GM18907 (cell line): ENCODE measurements around the gene DISP2.

Experiments used
- ATAC-seq: cut with Tn5 transposase; IDR thresholded peaks from one replicate; pipeline ENCODE4 v1.9.1; 2021; ENCODE audit warnings: mild to moderate bottlenecking, moderate library complexity; ENCODE audit not compliant: unreplicated experiment

The DISP2 gene, protein sequence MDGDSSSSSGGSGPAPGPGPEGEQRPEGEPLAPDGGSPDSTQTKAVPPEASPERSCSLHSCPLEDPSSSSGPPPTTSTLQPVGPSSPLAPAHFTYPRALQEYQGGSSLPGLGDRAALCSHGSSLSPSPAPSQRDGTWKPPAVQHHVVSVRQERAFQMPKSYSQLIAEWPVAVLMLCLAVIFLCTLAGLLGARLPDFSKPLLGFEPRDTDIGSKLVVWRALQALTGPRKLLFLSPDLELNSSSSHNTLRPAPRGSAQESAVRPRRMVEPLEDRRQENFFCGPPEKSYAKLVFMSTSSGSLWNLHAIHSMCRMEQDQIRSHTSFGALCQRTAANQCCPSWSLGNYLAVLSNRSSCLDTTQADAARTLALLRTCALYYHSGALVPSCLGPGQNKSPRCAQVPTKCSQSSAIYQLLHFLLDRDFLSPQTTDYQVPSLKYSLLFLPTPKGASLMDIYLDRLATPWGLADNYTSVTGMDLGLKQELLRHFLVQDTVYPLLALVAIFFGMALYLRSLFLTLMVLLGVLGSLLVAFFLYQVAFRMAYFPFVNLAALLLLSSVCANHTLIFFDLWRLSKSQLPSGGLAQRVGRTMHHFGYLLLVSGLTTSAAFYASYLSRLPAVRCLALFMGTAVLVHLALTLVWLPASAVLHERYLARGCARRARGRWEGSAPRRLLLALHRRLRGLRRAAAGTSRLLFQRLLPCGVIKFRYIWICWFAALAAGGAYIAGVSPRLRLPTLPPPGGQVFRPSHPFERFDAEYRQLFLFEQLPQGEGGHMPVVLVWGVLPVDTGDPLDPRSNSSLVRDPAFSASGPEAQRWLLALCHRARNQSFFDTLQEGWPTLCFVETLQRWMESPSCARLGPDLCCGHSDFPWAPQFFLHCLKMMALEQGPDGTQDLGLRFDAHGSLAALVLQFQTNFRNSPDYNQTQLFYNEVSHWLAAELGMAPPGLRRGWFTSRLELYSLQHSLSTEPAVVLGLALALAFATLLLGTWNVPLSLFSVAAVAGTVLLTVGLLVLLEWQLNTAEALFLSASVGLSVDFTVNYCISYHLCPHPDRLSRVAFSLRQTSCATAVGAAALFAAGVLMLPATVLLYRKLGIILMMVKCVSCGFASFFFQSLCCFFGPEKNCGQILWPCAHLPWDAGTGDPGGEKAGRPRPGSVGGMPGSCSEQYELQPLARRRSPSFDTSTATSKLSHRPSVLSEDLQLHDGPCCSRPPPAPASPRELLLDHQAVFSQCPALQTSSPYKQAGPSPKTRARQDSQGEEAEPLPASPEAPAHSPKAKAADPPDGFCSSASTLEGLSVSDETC (N-terminal part only)

DNA sequence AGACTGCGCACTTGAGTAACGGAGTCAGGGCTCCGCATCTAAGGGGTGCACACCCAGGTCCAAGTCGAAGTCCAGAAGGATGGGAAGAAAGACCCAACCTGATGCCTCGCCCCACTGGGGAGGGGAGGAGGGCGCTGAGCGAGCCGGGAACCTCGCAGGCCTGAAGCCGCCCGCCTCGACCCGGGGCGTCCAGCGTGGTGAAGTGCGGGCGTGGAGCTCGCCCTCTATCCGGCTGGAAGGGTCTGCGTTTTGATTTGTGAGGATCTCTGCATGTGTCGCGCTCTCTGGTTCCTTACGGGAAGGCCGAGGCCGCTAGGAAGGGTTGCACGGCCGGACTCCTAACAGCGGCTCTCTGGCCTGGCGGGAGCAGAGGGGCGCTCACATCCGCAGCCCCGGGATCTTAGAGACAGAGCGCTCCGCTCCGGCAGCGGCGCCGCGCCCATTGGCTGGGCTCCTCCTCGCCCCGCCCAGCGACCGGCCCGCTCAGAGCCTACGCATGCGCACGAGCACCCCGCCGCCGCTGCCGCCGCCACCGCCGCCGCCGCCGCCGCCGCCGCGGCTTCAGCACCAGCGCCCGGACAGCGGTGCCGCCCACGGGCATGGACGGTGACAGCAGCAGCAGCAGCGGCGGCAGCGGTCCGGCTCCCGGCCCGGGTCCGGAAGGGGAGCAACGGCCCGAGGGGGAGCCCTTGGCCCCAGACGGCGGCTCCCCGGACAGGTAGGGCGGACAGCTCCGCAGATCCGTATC, at the start of gene DISP2:
DISP2 (plus strand) TSS at position 497 of the 748 bp plus-strand sequence; CDS start at position 600, 103 bp downstream.
- ATAC-seq = peak; percentile 72

DNA sequence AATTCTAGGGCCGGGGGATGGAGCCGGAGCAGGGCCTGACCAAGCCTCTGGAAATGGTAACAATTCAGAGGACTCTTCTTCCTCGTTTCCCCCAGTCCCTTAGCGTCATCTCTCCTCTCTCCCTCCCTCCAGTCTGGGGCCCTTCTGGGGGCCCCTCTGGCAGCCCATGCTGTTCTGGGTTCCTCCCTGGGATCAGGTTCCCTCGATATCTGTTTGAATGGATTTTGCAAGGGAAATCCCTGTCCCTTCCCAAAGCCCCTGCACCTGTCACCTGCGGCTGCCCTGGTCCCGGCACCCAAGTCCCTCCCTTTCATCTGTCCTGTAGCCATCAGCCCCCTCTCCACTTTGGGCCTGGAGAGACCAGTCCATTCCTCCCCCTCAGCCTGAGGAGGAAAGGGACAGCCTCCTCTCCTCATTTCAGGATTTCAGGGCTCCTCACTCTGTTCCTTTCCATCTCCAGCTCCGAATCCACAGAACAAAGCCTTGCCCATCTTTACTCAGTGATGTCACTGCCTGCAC, 48.6 kb upstream of the DISP2 start:
- no peak for ATAC-seq

DNA sequence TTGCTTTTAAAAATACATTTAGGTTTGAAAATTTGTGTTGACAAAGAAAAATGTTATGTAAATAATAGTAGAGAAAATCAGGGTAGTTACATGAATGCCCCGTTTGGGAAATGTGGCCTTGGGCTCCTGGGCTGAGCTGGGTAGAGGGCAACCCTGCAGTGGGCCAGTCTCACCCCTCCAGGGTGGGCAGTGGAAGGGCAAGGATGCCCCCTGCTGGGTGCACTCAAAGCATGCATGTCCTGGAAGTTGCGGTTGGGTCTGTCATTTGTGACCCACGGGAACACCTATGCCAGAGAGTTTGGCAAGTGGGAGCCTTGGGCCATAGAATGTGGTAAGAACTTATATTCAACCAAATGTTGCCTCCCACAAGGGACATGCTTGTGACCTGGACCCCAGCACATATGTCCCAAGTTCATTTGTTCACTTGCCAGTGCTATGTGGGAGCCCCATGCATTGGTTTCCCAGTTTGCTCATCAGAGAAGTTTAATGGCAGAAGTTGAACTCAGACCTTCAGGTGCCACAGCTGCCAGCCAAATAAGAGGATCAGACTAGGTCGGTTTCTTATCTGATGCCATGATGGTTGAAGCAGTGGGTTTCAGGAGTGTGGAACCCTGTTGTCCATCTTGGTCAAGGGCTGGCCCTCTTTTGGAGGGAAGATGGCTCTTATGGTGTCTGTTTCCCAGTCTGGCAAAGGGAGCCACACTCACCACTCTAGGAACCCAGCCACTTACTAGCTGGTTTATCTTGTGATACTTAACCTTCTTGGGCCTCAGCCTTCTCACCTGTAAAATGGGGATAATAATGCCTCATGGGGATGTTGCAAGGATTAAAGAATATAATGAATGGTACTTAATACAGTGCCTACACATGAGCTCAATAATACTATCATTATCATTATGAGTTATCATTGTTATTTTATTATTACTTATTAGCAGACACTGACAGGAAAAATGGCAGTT, 47.7 kb upstream of the DISP2 start:
- no peak for ATAC-seq

DNA sequence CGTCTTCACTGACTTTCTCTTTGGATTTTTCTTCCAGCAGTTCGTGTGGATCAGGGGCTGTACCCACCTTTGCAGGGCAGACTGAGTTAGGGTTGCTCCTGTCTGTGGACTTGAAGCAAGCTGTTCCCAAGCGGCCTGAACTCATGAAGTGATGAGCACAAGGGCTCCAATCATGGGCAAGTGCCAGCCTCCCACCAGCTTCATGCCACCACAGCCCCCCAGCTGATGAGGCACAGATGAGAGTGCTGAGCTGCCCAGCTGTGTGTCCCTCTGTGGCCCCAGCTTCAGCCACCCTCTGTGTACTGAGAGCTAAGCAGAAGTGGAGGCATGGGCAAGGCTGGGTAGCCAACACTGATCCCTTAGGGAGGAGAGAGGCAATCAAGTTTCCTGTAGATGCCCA, 47.0 kb upstream of the DISP2 start:
- no peak for ATAC-seq

DNA sequence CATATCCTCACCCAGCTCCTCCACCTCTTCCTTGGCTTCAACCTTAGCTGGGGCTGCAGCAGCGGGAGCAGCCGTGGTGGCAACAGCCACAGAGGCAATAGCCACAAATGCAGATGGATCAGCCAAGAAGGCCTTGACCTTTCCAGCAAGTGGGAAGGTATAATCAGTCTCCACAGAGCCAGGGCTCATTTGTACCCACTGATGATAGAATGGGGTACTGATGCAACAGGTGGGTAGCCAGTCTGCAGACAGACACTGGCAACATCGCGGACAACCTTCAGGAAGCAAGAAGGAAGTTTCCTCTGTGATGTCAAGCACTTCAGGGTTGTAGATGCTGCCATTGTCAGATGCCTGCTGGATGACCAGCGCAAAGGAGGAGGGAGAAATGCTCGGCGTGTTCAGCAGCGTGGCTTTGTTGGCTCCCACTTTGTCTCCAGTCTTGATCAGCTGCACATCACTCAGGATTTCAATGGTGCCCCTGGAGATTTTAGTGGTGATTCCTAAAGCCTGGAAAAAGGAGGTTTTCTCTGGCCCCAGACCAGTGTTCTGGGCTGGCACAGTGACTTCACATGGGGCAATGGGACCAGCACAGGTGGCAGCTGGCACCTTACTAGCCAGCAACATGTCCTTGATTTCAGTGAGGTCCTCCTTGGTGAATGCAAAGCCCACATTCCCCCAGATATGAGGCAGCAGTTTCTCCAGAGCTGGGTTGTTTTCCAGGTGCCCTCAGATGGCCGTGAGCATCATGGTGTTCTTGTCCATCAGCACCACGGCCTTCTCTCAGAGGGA, 45.5 kb upstream of the DISP2 start:
- ATAC-seq = no peak

DNA sequence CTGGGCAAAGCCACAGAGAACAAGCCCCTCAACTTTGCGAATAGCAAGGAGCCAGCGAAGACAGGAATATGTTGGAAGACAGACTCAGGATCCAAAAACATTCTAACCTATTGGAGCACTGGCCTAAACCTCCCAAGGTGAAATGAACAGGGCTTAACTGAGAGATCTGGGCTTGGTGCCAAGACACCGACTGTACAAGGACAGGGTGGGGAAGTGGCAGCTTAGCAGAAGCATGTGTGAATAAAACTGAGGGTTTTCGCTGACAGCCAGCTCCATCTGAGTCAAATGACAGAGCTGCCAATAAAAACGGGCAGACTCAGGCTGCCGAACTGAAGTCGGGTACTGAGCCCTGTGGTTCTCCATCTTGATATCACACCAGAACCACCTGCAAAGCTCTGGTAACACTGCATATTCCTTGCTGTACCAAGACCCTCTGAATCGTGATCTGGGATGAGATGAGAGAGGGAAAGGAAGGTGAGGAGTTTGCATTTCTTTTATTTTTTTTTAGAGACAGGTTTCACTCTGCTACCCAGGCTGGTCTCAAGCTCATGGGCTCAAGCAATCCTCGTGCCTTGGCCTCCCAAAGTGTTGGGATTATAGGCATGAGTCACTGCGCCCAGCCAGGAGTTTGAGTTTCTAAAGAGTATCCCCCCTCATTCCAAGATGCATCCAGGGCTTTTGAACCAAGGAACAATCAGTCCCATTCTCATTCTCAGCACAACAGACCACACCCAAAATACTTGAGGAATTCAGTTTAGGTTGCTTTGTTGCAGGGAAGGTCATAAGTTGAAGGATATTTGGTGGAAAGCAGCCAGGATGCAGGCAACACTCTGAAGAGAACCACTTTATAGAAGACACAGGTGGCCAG, 44.3 kb upstream of the DISP2 start:
- no peak for ATAC-seq

DNA sequence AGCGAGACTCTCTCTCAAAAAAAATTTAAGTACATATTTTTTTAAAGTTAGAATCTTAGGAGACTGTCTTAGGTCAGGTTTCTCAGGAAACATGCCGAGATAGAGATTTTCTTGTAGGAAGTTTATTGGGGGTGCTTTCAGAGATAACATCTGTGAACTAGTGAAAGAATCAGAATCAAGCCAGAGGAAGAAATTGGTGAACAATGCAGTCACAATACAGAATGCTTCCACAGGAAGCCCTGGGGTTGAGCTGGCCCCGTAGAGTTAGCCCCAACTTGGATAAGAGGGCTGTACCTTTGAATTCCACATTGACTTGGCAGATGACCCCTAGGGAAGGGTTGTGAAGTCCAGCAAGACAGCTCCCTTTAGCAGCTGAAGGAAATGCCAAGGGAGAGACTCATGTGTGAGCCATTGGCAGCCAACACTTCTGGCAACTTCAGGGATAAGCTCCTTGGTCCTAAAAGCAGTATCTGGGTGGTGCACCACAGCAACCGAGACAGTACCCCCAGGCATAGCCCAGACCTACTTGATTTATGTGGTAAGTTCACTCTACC, 43.2 kb upstream of the DISP2 start:
- ATAC-seq = no peak

DNA sequence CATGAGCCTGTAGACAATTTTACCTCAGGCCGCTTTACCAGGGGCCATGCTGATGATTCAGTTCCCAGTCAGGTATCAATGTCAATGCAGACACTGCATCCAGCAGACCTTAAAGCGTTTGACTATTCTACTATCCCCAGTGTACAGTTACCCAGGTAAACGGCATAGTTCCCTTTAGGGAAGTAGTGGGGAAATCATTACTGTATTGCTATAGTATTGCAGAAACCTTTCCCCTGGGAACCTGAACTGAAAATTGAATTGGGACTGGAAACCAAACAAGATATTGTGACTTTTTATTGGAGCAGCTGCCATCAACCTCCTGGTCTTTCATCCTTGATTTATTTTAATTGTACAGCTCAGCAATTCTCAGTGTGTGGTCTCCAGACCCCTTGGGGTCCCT, 41.1 kb upstream of the DISP2 start:
- ATAC-seq = no peak

DNA sequence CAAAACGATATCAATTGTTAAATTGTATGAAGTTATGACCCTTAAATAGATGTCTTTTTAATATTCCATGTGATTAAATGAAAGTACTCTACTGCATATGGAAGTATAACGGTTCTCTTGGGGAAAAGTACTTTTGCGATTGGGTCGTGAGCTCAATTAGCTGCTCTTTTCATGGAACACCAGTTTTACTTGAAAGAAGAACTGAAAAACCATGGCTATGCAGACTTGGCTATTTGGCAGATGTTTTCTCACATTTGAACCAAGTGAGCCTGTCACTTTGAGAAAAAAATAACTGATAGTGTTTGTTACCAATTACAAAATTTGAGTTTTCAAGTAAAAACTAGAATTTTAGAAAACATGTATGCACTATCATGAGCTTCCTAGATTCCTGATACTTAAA, 40.4 kb upstream of the DISP2 start:
- no peak for ATAC-seq

DNA sequence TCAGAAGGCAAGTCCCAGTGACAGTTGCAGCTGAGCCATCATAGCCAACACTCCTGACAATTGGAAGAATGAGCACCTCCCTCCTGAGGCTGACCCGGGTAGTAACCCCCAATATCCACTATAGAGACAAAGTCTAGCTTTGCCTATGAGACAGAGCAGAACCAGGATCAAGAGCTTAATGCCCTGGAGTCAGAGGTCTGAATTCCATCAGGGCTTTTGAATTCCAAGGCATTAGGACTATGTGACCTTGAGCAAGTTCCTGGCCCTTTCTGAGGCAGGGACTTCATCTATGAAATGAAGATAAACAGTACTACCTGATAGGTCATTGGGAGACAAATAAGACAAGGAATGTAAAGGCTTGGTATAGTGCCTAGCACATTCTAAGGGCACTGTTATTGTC, 37.6 kb upstream of the DISP2 start:
- no peak for ATAC-seq

DNA sequence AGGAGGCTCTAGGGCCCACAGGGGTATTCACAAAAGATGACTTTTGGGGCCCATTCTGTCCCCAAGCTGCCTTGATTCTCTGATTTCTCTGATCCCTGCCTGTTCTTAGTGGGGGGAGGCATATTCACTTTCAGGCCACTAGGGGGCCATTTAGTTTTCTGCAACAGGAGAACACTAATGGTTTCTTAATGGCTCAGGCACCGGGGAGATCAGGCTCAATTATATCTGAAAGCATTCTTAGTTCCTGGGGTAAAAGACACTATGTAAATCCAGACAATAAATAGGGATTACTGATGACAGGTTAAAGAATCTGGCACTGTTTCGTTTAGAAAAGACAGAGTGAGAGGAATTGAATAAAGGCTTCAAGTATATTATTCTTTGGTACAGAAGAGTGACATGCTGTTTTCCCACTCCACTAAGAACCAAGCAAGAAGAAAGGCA, 37.1 kb upstream of the DISP2 start:
- ATAC-seq = no peak

DNA sequence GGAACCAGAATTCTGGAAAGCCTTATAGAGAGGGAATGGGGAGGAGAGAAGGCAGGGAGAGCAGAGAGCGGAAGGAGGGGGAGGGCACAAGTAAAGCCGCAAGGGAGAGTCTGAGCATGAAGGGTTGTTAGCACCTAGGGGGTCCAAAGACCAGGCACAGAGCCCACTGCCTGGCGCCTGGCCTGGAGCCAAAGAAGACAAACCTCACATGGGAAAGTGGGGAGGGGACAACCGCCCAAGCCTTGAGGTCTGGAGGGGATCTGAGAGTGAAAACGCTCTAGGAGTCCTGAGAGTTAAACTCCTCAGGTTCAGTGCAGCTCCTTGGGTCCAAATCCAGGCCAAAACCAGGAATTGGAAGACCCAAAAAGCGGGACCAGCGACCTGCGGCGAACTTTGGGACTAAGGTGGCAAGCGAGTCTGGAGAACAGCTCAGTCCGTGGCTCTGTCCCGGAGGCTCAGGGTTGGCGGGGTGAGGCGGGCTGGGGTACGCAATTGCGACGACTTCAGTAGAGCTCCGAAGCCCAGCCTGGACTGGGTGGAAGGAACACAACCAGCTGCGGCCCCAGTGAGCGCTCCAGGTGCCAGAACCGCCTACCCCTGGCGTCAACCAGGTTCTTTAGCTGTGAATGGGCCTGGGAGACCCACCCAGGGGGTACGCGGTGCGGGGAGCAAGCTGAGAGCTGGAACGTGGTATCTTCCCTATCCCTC, 35.3 kb upstream of the DISP2 start:
- no peak for ATAC-seq

DNA sequence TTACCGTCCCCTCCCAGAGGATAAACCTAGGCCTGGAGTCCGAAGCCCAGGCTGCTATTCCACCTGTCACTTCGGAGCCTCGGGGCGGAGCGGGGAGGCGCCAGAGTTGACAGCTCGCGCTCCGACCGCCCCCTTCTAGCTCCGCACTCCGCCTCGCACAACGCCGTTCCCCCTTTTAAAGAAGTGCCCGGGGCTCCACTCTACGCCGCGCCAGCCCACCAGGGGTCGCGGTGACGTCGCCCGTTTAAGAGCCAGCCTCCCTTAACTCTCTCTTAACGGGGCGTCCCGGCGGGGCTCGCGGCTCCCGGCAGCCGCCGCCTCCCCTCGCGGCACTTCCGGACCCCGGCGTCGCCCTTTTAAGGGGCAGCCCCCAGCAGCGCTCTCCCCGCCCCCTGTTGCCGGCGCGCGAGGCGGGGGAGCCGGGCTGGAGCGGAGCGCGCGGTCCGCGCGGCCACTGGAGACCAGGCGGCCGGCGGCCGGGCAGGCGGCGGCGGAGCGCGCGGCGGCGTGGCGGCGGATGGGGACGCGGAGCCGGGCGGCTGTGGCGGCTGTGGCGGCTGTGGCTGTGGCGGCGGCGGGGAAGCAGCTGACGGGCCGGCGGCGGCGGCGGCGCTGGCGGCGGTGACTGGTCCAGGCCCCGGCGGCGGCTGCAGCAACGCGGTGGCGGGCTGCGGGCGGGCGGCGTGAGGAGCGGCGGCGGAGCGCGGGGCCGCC, 34.6 kb upstream of the DISP2 start, which contains the start of gene INAFM2:
INAFM2 (plus strand) TSS at position 454 of the 714 bp plus-strand sequence. CDS start 364 bp downstream, outside the sequence.
- ATAC-seq = peak; percentile 89

DNA sequence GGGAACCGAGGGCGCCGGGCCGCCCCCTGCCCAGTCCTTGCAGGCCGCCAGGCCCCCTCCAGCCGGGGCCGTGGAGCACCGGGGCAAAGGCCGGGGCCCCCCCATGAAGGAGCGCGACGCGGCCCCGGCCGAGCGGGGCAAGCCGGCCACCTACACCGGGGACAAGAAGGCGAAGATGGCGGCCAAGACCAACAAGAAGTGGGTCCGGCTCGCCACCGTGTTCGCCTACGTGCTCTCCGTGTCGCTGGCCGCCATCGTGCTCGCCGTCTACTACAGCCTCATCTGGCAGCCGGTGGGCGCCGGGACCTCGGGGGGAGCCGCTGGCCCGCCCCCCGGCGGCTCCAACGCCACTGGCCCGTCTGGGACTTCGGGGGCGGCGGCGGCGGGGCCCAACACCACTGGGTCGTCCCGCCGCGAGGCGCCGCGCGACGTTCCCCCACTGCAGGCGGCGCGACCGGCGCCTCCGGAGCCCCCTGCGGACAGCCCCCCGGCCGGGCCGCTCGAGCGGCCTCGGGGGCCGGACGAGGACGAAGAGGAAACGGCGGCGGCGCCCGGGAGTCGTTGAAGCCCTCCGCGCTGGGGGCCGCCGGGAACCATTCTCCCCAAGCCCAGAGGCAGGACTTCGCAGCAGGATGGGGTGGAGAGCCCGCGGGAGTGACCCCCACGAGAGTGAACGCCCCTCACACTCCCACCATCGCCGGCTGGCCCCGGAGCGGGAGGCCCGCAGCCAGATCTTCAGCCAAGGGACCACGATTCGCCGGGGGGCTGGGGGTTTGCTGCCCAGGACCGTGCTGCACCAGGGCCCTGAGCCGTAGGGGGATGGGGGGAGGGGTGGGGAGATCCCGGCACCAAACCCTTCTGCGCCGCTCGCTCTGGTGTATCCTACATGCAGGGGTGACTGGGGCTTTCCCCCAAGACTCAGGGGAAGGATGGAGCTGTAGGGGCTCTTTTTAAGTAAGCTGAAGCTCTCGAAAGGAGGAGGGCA, 33.8 kb upstream of the DISP2 start:
- peak; percentile 7 for ATAC-seq
